Vagina (tissue), 2 donors: Measurements from ENCODE around the gene FAM53A.

Experiments
- POLR2A ChIP-seq, 2 donors: fragments of 450-650 bp; IDR thresholded peaks; one replicate each; pipeline ENCODE4 v1.6.1; 2017; ENCODE audit warnings: antibody characterized with exemption in 2 of 2, mild to moderate bottlenecking in 2 of 2, moderate library complexity in 2 of 2
- POLR2AphosphoS5 ChIP-seq, 2 donors: sonication (generic); formaldehyde crosslinking; IDR thresholded peaks; one replicate each; pipeline ENCODE4 v1.9.0; 2017; ENCODE audit warnings: antibody characterized with exemption in 2 of 2, mild to moderate bottlenecking in 2 of 2, low read depth in 1 of 2; ENCODE audit not compliant: insufficient read depth in 1 of 2
- TF ChIP-seq, protein P1 (sequence below), 3 experiments: fragments of 450-650 bp in 2 of 3; fragments of 200-600 bp in 1 of 3; sonication (generic) in 1 of 3; IDR thresholded peaks; one replicate each; pipeline ENCODE4 v1.5.1; 2017 to 2019; ENCODE audit warnings: antibody characterized with exemption in 3 of 3, mild to moderate bottlenecking in 2 of 3, moderate library complexity in 2 of 3

GRCh38 chr4:1678244-1678643 lies 5.9 kb downstream of the FAM53A start:
- TF ChIP-seq, protein P1, sequence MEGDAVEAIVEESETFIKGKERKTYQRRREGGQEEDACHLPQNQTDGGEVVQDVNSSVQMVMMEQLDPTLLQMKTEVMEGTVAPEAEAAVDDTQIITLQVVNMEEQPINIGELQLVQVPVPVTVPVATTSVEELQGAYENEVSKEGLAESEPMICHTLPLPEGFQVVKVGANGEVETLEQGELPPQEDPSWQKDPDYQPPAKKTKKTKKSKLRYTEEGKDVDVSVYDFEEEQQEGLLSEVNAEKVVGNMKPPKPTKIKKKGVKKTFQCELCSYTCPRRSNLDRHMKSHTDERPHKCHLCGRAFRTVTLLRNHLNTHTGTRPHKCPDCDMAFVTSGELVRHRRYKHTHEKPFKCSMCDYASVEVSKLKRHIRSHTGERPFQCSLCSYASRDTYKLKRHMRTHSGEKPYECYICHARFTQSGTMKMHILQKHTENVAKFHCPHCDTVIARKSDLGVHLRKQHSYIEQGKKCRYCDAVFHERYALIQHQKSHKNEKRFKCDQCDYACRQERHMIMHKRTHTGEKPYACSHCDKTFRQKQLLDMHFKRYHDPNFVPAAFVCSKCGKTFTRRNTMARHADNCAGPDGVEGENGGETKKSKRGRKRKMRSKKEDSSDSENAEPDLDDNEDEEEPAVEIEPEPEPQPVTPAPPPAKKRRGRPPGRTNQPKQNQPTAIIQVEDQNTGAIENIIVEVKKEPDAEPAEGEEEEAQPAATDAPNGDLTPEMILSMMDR (IDR thresholded peaks at IDR 0.05) = no peak
- TF ChIP-seq POLR2A (IDR thresholded peaks at IDR 0.05) = no peak
- no peak for TF ChIP-seq POLR2AphosphoS5 (IDR thresholded peaks at IDR 0.05; ENCODE audit: insufficient read depth in 1 of 2, low read depth in 1 of 2)
